HEK293 (cell line): ENCODE measurements around the gene CNN2.

ENCODE experiments used
- CTCF ChIA-PET: fragments of 350-600 bp; formaldehyde crosslinking; extraction: SDS; loops from one replicate; lab custom pipeline; 2021; ENCODE audit warnings: antibody characterized with exemption; lab: Yijun Ruan, JAX
- POLR2A ChIA-PET: fragments of 300-600 bp; formaldehyde crosslinking; extraction: SDS; loops from one replicate; lab custom pipeline; 2020; ENCODE audit warnings: antibody characterized with exemption, inconsistent platforms; lab: Yijun Ruan, JAX
- H3K27ac ChIP-seq: fragments of 200-500 bp; sonication (Bioruptor generic); 2 replicates; pipeline ENCODE4 v1.5.1; 2014; ENCODE audit warnings: low read depth, low read length, control low read depth, inconsistent platforms; ENCODE audit errors: extremely low read depth
- H3K36me3 ChIP-seq, 2 experiments: fragments of 200-500 bp in 1 of 2; sonication (Bioruptor generic) in 1 of 2; 1 replicate in 1 of 2; 2 replicates in 1 of 2; pipeline ENCODE4 v1.5.1; 2014 to 2017; ENCODE audit warnings: inconsistent platforms in 2 of 2, low read length in 2 of 2; ENCODE audit not compliant: control insufficient read depth in 2 of 2, insufficient read depth in 1 of 2
- H3K4me1 ChIP-seq: fragments of 200-500 bp; sonication (Bioruptor generic); 2 replicates; pipeline ENCODE4 v1.5.1; 2014; ENCODE audit warnings: mild to moderate bottlenecking, low read length, inconsistent platforms; ENCODE audit not compliant: control insufficient read depth, insufficient read depth
- H3K4me3 ChIP-seq: 2 replicates; pipeline ENCODE4 v1.5.1; 2011; ENCODE audit warnings: low read depth, mild to moderate bottlenecking, control low read depth, low read length, moderate library complexity
- H3K9me3 ChIP-seq: fragments of 200-500 bp; sonication (Bioruptor generic); 2 replicates; pipeline ENCODE4 v1.5.1; 2014; ENCODE audit warnings: low read depth, low read length, inconsistent platforms; ENCODE audit not compliant: control insufficient read depth, insufficient read depth
- GLI4 ChIP-seq: fragments of 450-650 bp; formaldehyde crosslinking; IDR thresholded peaks from 2 replicates; pipeline ENCODE4 v1.5.1; 2016; ENCODE audit warnings: missing biosample characterization, missing genetic modification characterization
- GLIS2 ChIP-seq: fragments of 450-650 bp; formaldehyde crosslinking; IDR thresholded peaks from 2 replicates; pipeline ENCODE4 v1.5.1; 2016; ENCODE audit warnings: missing biosample characterization, missing genetic modification characterization
- KLF16 ChIP-seq: fragments of 450-650 bp; formaldehyde crosslinking; IDR thresholded peaks from 2 replicates; pipeline ENCODE4 v1.5.1; 2017; ENCODE audit warnings: missing biosample characterization, missing genetic modification characterization
- MYNN ChIP-seq: fragments of 450-650 bp; formaldehyde crosslinking; IDR thresholded peaks from 2 replicates; pipeline ENCODE4 v1.5.1; 2016; ENCODE audit warnings: missing biosample characterization, missing genetic modification characterization, borderline replicate concordance
- MZF1 ChIP-seq: fragments of 450-650 bp; formaldehyde crosslinking; IDR thresholded peaks from 2 replicates; pipeline ENCODE4 v1.5.1; 2017; ENCODE audit warnings: missing biosample characterization, missing genetic modification characterization, borderline replicate concordance
- SCRT2 ChIP-seq: fragments of 450-650 bp; formaldehyde crosslinking; IDR thresholded peaks from 2 replicates; pipeline ENCODE4 v1.5.1; 2016; ENCODE audit warnings: missing biosample characterization, missing genetic modification characterization
- TRIM28 ChIP-seq: IDR thresholded peaks from 2 replicates; pipeline ENCODE4 v1.6.1; 2011; ENCODE audit warnings: low read length, control low read depth, borderline replicate concordance
- ZBTB21 ChIP-seq: fragments of 450-650 bp; formaldehyde crosslinking; IDR thresholded peaks from 2 replicates; pipeline ENCODE4 v1.5.1; 2017; ENCODE audit warnings: missing biosample characterization, missing genetic modification characterization
- ZIC2 ChIP-seq: fragments of 450-650 bp; formaldehyde crosslinking; IDR thresholded peaks from 2 replicates; pipeline ENCODE4 v1.5.1; 2016; ENCODE audit warnings: missing biosample characterization, missing genetic modification characterization
- ZNF132 ChIP-seq: fragments of 450-650 bp; formaldehyde crosslinking; IDR thresholded peaks from 2 replicates; pipeline ENCODE4 v1.5.1; 2017; ENCODE audit warnings: missing biosample characterization, missing genetic modification characterization, borderline replicate concordance
- ZNF146 ChIP-seq: fragments of 450-650 bp; formaldehyde crosslinking; IDR thresholded peaks from 2 replicates; pipeline ENCODE4 v1.5.1; 2016; ENCODE audit warnings: missing biosample characterization, missing genetic modification characterization
- ZNF24 ChIP-seq: fragments of 450-650 bp; formaldehyde crosslinking; IDR thresholded peaks from 2 replicates; pipeline ENCODE4 v1.5.1; 2016; ENCODE audit warnings: missing biosample characterization, missing genetic modification characterization
- ZNF248 ChIP-seq: fragments of 450-650 bp; formaldehyde crosslinking; IDR thresholded peaks from 2 replicates; pipeline ENCODE4 v1.5.1; 2017; ENCODE audit warnings: missing biosample characterization, missing genetic modification characterization
- ZNF501 ChIP-seq: fragments of 450-650 bp; formaldehyde crosslinking; IDR thresholded peaks from 2 replicates; pipeline ENCODE4 v1.5.1; 2016; ENCODE audit warnings: missing biosample characterization, missing genetic modification characterization
- ZNF558 ChIP-seq: fragments of 450-650 bp; formaldehyde crosslinking; IDR thresholded peaks from 2 replicates; pipeline ENCODE4 v1.5.1; 2016; ENCODE audit warnings: missing biosample characterization, missing genetic modification characterization
- ZNF561 ChIP-seq: fragments of 450-650 bp; IDR thresholded peaks from 2 replicates; pipeline ENCODE4 v1.5.1; 2018; ENCODE audit warnings: missing biosample characterization, missing genetic modification characterization, borderline replicate concordance
- ZNF624 ChIP-seq: fragments of 450-650 bp; formaldehyde crosslinking; IDR thresholded peaks from 2 replicates; pipeline ENCODE4 v1.5.1; 2017; ENCODE audit warnings: missing biosample characterization, missing genetic modification characterization
- ZNF639 ChIP-seq: fragments of 450-650 bp; formaldehyde crosslinking; IDR thresholded peaks from 2 replicates; pipeline ENCODE4 v1.5.1; 2016; ENCODE audit warnings: missing biosample characterization, missing genetic modification characterization
- ZNF660 ChIP-seq: fragments of 450-650 bp; IDR thresholded peaks from 2 replicates; pipeline ENCODE4 v1.5.1; 2018; ENCODE audit warnings: missing biosample characterization, mild to moderate bottlenecking, missing genetic modification characterization
- TF ChIP-seq, protein P1 (sequence below): fragments of 450-650 bp; formaldehyde crosslinking; IDR thresholded peaks from 2 replicates; pipeline ENCODE4 v1.5.1; 2017; ENCODE audit warnings: missing biosample characterization, missing genetic modification characterization
- TF ChIP-seq, protein P2 (sequence below): fragments of 450-650 bp; formaldehyde crosslinking; IDR thresholded peaks from 2 replicates; pipeline ENCODE4 v1.5.1; 2016; ENCODE audit warnings: missing biosample characterization, missing genetic modification characterization
- TF ChIP-seq, protein P3 (sequence below): fragments of 450-650 bp; formaldehyde crosslinking; IDR thresholded peaks from 2 replicates; pipeline ENCODE4 v1.5.1; 2016; ENCODE audit warnings: missing biosample characterization, missing genetic modification characterization
- TF ChIP-seq, protein P4 (sequence below): fragments of 450-650 bp; formaldehyde crosslinking; IDR thresholded peaks from 2 replicates; pipeline ENCODE4 v1.5.1; 2016; ENCODE audit warnings: missing biosample characterization, missing genetic modification characterization
- TF ChIP-seq, protein P5 (sequence below): fragments of 450-650 bp; formaldehyde crosslinking; IDR thresholded peaks from 2 replicates; pipeline ENCODE4 v1.5.1; 2016; ENCODE audit warnings: missing biosample characterization, missing genetic modification characterization

CNN2 gene

DNA sequence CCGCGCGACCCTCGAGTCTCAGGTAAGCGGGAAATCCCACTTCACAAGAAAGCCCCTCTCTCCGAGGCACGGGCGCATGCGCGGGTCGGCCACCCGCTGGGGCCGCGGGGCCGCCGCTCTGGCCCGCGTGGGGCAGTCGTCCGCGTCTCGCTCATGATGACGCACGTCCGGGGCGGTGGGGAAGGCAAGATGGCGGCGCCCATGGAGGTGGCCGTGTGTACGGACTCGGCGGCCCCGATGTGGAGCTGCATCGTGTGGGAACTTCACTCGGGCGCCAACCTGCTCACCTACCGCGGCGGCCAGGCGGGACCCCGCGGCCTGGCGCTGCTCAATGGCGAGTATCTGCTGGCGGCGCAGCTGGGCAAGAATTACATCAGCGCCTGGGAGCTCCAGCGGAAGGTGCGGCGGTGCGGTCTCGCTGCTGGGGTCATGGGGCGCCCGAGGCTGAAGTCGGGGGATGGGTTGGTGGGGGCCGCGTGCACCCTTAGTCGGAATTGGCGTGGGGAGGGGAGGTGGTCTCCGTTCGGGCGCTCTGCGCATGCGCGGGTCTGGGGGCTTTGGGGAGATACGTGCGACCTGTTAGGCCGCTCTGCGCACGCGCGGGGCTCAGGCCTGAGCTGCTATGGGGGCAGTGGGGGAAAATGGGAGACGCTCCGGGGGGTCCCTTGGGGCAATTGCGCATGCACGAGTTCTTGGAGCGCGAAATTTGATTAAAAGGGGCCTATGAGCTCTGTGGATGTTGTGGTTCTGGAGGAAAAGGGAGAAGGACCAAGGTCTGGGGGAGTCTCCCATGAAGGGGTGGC lies 42.0 kb upstream of the CNN2 start, which contains the start of gene WDR18:
Gene WDR18, plus strand, starts transcription at position 181 of the 803 bp plus-strand sequence. Its CDS starts 9 bp downstream, at position 190.
- Histone ChIP-seq H3K27ac (peak within 1 kb of the TSS; percentile 90), H3K4me1 (peaks cover 2% of the 10 kb centered on the region; the same call in 1 of the 2 replicates), H3K36me3 (peaks cover 9 to 35% of the 10 kb centered on the region in 2 experiments; a peak in 2 of 3 replicates), H3K4me3 (peak within 1 kb of the TSS; percentile 99), H3K9me3 (no peaks in the 10 kb centered on the region)
- ChIA-PET CTCF (interaction anchor here (0.6 to 5.9 kb wide), 18 partner anchors 11 to 260 kb away, joined by 3 to 116 read pairs (median 4); partner anchors contain the start of gene KISS1R), POLR2A (interaction anchor here (0.8 to 2.5 kb wide), 6 partner anchors 12 to 321 kb away, joined by 3 to 15 read pairs (median 4); partner anchors contain the start of genes ABCA7, CIRBP and RNF126)
- TF ChIP-seq, protein P1, sequence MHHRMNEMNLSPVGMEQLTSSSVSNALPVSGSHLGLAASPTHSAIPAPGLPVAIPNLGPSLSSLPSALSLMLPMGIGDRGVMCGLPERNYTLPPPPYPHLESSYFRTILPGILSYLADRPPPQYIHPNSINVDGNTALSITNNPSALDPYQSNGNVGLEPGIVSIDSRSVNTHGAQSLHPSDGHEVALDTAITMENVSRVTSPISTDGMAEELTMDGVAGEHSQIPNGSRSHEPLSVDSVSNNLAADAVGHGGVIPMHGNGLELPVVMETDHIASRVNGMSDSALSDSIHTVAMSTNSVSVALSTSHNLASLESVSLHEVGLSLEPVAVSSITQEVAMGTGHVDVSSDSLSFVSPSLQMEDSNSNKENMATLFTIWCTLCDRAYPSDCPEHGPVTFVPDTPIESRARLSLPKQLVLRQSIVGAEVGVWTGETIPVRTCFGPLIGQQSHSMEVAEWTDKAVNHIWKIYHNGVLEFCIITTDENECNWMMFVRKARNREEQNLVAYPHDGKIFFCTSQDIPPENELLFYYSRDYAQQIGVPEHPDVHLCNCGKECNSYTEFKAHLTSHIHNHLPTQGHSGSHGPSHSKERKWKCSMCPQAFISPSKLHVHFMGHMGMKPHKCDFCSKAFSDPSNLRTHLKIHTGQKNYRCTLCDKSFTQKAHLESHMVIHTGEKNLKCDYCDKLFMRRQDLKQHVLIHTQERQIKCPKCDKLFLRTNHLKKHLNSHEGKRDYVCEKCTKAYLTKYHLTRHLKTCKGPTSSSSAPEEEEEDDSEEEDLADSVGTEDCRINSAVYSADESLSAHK (tag by site-specific recombination) = peak; percentile 39
- no peak for TF ChIP-seq ZNF132
- TF ChIP-seq ZNF558 (tag by site-specific recombination) = no peak
- TF ChIP-seq ZNF624 (tag by site-specific recombination) = no peak
- TF ChIP-seq ZIC2 (tag by site-specific recombination) = peak; percentile 66
- 0 out of 2 replicates have a peak, but pooled peaks have one; percentile 28 for TF ChIP-seq GLI4 (tag by site-specific recombination)
- TF ChIP-seq ZNF660 (tag by site-specific recombination) = peak; percentile 65; the same call in 1 of the 2 replicates
- TF ChIP-seq ZNF639 (tag by site-specific recombination) = peak; percentile 95
- TF ChIP-seq ZNF24 (tag by site-specific recombination) = peak; percentile 76
- no peak for TF ChIP-seq MZF1 (tag by site-specific recombination)
- TF ChIP-seq TRIM28 = no peak
- TF ChIP-seq, protein P2, sequence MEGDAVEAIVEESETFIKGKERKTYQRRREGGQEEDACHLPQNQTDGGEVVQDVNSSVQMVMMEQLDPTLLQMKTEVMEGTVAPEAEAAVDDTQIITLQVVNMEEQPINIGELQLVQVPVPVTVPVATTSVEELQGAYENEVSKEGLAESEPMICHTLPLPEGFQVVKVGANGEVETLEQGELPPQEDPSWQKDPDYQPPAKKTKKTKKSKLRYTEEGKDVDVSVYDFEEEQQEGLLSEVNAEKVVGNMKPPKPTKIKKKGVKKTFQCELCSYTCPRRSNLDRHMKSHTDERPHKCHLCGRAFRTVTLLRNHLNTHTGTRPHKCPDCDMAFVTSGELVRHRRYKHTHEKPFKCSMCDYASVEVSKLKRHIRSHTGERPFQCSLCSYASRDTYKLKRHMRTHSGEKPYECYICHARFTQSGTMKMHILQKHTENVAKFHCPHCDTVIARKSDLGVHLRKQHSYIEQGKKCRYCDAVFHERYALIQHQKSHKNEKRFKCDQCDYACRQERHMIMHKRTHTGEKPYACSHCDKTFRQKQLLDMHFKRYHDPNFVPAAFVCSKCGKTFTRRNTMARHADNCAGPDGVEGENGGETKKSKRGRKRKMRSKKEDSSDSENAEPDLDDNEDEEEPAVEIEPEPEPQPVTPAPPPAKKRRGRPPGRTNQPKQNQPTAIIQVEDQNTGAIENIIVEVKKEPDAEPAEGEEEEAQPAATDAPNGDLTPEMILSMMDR (tag by site-specific recombination) = peak; percentile 90
- no peak for TF ChIP-seq ZNF248 (tag by site-specific recombination)
- TF ChIP-seq SCRT2 (tag by site-specific recombination) = peak; percentile 39
- TF ChIP-seq ZNF561 (tag by site-specific recombination) = peak; percentile 87; the same call in 1 of the 2 replicates
- TF ChIP-seq, protein P3, sequence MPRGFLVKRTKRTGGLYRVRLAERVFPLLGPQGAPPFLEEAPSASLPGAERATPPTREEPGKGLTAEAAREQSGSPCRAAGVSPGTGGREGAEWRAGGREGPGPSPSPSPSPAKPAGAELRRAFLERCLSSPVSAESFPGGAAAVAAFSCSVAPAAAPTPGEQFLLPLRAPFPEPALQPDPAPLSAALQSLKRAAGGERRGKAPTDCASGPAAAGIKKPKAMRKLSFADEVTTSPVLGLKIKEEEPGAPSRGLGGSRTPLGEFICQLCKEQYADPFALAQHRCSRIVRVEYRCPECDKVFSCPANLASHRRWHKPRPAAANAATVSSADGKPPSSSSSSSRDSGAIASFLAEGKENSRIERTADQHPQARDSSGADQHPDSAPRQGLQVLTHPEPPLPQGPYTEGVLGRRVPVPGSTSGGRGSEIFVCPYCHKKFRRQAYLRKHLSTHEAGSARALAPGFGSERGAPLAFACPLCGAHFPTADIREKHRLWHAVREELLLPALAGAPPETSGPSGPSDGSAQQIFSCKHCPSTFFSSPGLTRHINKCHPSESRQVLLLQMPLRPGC (tag by site-specific recombination) = peak; percentile 65; the same call in 1 of the 2 replicates
- TF ChIP-seq, protein P4, sequence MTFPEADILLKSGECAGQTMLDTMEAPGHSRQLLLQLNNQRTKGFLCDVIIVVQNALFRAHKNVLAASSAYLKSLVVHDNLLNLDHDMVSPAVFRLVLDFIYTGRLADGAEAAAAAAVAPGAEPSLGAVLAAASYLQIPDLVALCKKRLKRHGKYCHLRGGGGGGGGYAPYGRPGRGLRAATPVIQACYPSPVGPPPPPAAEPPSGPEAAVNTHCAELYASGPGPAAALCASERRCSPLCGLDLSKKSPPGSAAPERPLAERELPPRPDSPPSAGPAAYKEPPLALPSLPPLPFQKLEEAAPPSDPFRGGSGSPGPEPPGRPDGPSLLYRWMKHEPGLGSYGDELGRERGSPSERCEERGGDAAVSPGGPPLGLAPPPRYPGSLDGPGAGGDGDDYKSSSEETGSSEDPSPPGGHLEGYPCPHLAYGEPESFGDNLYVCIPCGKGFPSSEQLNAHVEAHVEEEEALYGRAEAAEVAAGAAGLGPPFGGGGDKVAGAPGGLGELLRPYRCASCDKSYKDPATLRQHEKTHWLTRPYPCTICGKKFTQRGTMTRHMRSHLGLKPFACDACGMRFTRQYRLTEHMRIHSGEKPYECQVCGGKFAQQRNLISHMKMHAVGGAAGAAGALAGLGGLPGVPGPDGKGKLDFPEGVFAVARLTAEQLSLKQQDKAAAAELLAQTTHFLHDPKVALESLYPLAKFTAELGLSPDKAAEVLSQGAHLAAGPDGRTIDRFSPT (tag by site-specific recombination) = no peak
- peak; percentile 87 for TF ChIP-seq ZNF501 (tag by site-specific recombination)
- no peak for TF ChIP-seq MYNN
- TF ChIP-seq GLIS2 = peak; percentile 76
- TF ChIP-seq, protein P5, sequence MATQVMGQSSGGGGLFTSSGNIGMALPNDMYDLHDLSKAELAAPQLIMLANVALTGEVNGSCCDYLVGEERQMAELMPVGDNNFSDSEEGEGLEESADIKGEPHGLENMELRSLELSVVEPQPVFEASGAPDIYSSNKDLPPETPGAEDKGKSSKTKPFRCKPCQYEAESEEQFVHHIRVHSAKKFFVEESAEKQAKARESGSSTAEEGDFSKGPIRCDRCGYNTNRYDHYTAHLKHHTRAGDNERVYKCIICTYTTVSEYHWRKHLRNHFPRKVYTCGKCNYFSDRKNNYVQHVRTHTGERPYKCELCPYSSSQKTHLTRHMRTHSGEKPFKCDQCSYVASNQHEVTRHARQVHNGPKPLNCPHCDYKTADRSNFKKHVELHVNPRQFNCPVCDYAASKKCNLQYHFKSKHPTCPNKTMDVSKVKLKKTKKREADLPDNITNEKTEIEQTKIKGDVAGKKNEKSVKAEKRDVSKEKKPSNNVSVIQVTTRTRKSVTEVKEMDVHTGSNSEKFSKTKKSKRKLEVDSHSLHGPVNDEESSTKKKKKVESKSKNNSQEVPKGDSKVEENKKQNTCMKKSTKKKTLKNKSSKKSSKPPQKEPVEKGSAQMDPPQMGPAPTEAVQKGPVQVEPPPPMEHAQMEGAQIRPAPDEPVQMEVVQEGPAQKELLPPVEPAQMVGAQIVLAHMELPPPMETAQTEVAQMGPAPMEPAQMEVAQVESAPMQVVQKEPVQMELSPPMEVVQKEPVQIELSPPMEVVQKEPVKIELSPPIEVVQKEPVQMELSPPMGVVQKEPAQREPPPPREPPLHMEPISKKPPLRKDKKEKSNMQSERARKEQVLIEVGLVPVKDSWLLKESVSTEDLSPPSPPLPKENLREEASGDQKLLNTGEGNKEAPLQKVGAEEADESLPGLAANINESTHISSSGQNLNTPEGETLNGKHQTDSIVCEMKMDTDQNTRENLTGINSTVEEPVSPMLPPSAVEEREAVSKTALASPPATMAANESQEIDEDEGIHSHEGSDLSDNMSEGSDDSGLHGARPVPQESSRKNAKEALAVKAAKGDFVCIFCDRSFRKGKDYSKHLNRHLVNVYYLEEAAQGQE (tag by site-specific recombination) = peak; percentile 66
- 0 out of 2 replicates have a peak, but pooled peaks have one; percentile 46 for TF ChIP-seq ZNF146 (tag by site-specific recombination)
- TF ChIP-seq KLF16 (tag by site-specific recombination) = peak; percentile 89
- peak; percentile 85 for TF ChIP-seq ZBTB21
